H9 (cell line): ENCODE data around the gene NTF3. TPM values are rescaled to one million over a fixed set of nuclear protein-coding genes. Genes with fewer than 3 reads are reported as not detected.

Experiments
- DNase-seq: peaks from one replicate; pipeline ENCODE4 v3.0.0-alpha.2; 2017
- H2AFZ ChIP-seq: one replicate; pipeline ENCODE4 v1.6.1; 2013; ENCODE audit warnings: mild to moderate bottlenecking, low read length, control low read depth, moderate library complexity
- H2AK5ac ChIP-seq: 2 replicates; pipeline ENCODE4 v1.6.1; 2013; ENCODE audit warnings: low read length, control low read depth, mixed read lengths; ENCODE audit not compliant: insufficient read length
- H2BK120ac ChIP-seq: one replicate; pipeline ENCODE4 v1.6.1; 2013; ENCODE audit warnings: low read depth, mild to moderate bottlenecking, low read length, control low read depth, inconsistent platforms; ENCODE audit not compliant: poor library complexity, severe bottlenecking
- H2BK12ac ChIP-seq: 2 replicates; pipeline ENCODE4 v1.6.1; 2013; ENCODE audit warnings: low read length, control low read depth, mixed read lengths, low read depth; ENCODE audit not compliant: insufficient read length
- H2BK15ac ChIP-seq: 2 replicates; pipeline ENCODE4 v1.6.1; 2013; ENCODE audit warnings: low read depth, low read length, control low read depth
- H2BK20ac ChIP-seq: one replicate; pipeline ENCODE4 v1.6.1; 2013; ENCODE audit warnings: low read depth, mild to moderate bottlenecking, low read length, control low read depth, inconsistent platforms; ENCODE audit not compliant: poor library complexity, severe bottlenecking
- H2BK5ac ChIP-seq: 2 replicates; pipeline ENCODE4 v1.6.1; 2013; ENCODE audit warnings: low read length, control low read depth, mixed read lengths; ENCODE audit not compliant: insufficient read length
- H3K14ac ChIP-seq: 2 replicates; pipeline ENCODE4 v1.6.1; 2013; ENCODE audit warnings: low read length, control low read depth; ENCODE audit not compliant: insufficient read depth
- H3K18ac ChIP-seq: 2 replicates; pipeline ENCODE4 v1.6.1; 2013; ENCODE audit warnings: low read depth, mild to moderate bottlenecking, mixed read lengths, low read length, control low read depth; ENCODE audit not compliant: insufficient read length
- H3K23ac ChIP-seq: 2 replicates; pipeline ENCODE4 v1.6.1; 2013; ENCODE audit warnings: low read length, control low read depth, mixed read lengths, low read depth; ENCODE audit not compliant: insufficient read length
- H3K23me2 ChIP-seq: 2 replicates; pipeline ENCODE4 v1.6.1; 2013; ENCODE audit warnings: low read depth, mild to moderate bottlenecking, mixed read lengths, low read length, control low read depth; ENCODE audit not compliant: insufficient read length, poor library complexity, severe bottlenecking
- H3K27ac ChIP-seq: 2 replicates; pipeline ENCODE4 v1.5.1; 2013; ENCODE audit warnings: low read length, control low read depth, mixed read lengths, low read depth; ENCODE audit not compliant: insufficient read length
- H3K27me3 ChIP-seq: 2 replicates; pipeline ENCODE4 v1.6.1; 2013; ENCODE audit warnings: low read length, control low read depth, inconsistent platforms; ENCODE audit not compliant: insufficient read depth
- H3K4ac ChIP-seq: 2 replicates; pipeline ENCODE4 v1.6.1; 2013; ENCODE audit warnings: low read depth, mild to moderate bottlenecking, control low read depth, inconsistent platforms, low read length, moderate library complexity
- H3K4me1 ChIP-seq: 2 replicates; pipeline ENCODE4 v1.6.1; 2013; ENCODE audit warnings: low read length, control low read depth, inconsistent platforms; ENCODE audit not compliant: insufficient read depth
- H3K4me2 ChIP-seq: 2 replicates; pipeline ENCODE4 v1.6.1; 2013; ENCODE audit warnings: low read length, control low read depth, mixed read lengths; ENCODE audit not compliant: insufficient read length, insufficient read depth
- H3K56ac ChIP-seq: 2 replicates; pipeline ENCODE4 v1.6.1; 2013; ENCODE audit warnings: low read depth, mild to moderate bottlenecking, mixed read lengths, low read length, control low read depth; ENCODE audit not compliant: insufficient read length
- H3K79me1 ChIP-seq: 2 replicates; pipeline ENCODE4 v1.6.1; 2013; ENCODE audit warnings: low read depth, mild to moderate bottlenecking, moderate library complexity, low read length, control low read depth, inconsistent platforms; ENCODE audit not compliant: insufficient read depth, poor library complexity, severe bottlenecking
- H3K79me2 ChIP-seq: 2 replicates; pipeline ENCODE4 v1.6.1; 2013; ENCODE audit warnings: low read length, control low read depth, inconsistent platforms; ENCODE audit not compliant: insufficient read depth
- H3K9ac ChIP-seq: 2 replicates; pipeline ENCODE4 v1.6.1; 2013; ENCODE audit warnings: low read length, control low read depth, mixed read lengths; ENCODE audit not compliant: insufficient read length; ENCODE audit errors: extremely low read depth
- H3K9me3 ChIP-seq: one replicate; pipeline ENCODE4 v1.6.1; 2013; ENCODE audit warnings: low read depth, low read length, inconsistent platforms; ENCODE audit not compliant: control insufficient read depth
- H3T11ph ChIP-seq: one replicate; pipeline ENCODE4 v1.6.1; 2013; ENCODE audit warnings: mild to moderate bottlenecking, low read length, control low read depth, inconsistent platforms
- H4K20me1 ChIP-seq: one replicate; pipeline ENCODE4 v1.6.1; 2013; ENCODE audit not compliant: control insufficient read depth, insufficient read length, insufficient read depth
- H4K5ac ChIP-seq: 2 replicates; pipeline ENCODE4 v1.6.1; 2013; ENCODE audit warnings: low read depth, mild to moderate bottlenecking, mixed read lengths, low read length, control low read depth; ENCODE audit not compliant: insufficient read length
- H4K8ac ChIP-seq: replicated peaks from 2 replicates; pipeline ENCODE4 v1.6.1; 2013; ENCODE audit warnings: low read length, control low read depth, mixed read lengths, low read depth; ENCODE audit not compliant: insufficient read length
- H4K91ac ChIP-seq: 2 replicates; pipeline ENCODE4 v1.6.1; 2013; ENCODE audit warnings: low read depth, mild to moderate bottlenecking, moderate library complexity, mixed read lengths, low read length, control low read depth; ENCODE audit not compliant: insufficient read length
- H3K27ac Mint-ChIP-seq, 3 experiments: 2 replicates in 2 of 3; 3 replicates in 1 of 3; pipeline ENCODE4 v1.8.0; 2020 to 2021; ENCODE audit warnings: mixed read lengths in 3 of 3, mild to moderate bottlenecking in 1 of 3, moderate library complexity in 1 of 3
- H3K27me3 Mint-ChIP-seq: 2 replicates; pipeline ENCODE4 v1.8.0; 2021; ENCODE audit warnings: low read depth, mild to moderate bottlenecking, moderate library complexity, mixed read lengths
- H3K36me3 Mint-ChIP-seq, 3 experiments: 2 replicates in 2 of 3; 3 replicates in 1 of 3; pipeline ENCODE4 v1.8.0; 2020 to 2021; ENCODE audit warnings: low read depth in 3 of 3, mixed read lengths in 3 of 3; ENCODE audit not compliant: insufficient read depth in 1 of 3
- H3K4me1 Mint-ChIP-seq, 2 experiments: 2 replicates each; pipeline ENCODE4 v1.8.0; 2020; ENCODE audit warnings: mixed read lengths in 2 of 2
- H3K4me3 Mint-ChIP-seq, 2 experiments: 2 replicates in 1 of 2; 3 replicates in 1 of 2; pipeline ENCODE4 v1.8.0; 2020 to 2021; ENCODE audit warnings: mild to moderate bottlenecking in 2 of 2, mixed read lengths in 2 of 2, moderate library complexity in 1 of 2
- H3K9me3 Mint-ChIP-seq, 2 experiments: 2 replicates in 1 of 2; 3 replicates in 1 of 2; pipeline ENCODE4 v1.8.0; 2020; ENCODE audit warnings: mild to moderate bottlenecking in 2 of 2, mixed read lengths in 2 of 2, moderate library complexity in 1 of 2
- CTCF ChIP-seq: fragments of 200-600 bp; sonication (generic); conservative IDR thresholded peaks from 3 replicates; pipeline ENCODE4 v1.8.0; 2021; ENCODE audit warnings: antibody characterized with exemption, mild to moderate bottlenecking
- WGBS: extraction: QIAGEN DNeasy Blood & Tissue Kit; methylation state at CpG from one replicate; pipeline ENCODE4 v1.1.7; 2013; ENCODE audit warnings: missing lambda C conversion rate, low lambda C conversion rate, mixed read lengths; ENCODE audit not compliant: insufficient read length; ENCODE audit errors: extremely low coverage; 5-methylcytosine and 5-hydroxymethylcytosine counted together
- total RNA-seq: library from RNA; stranded (reverse); gene quantifications from 2 replicates; pipeline ENCODE4 v1.2.1, GENCODE V29; 2021

Gene NTF3
- total RNA-seq, 1 experiment from 2014 or later = 0.48 TPM

GRCh38 chr12:5407034-5407856, 24.7 kb upstream of the NTF3 start:
- H3K23me2 ChIP-seq = no peaks in the 10 kb centered on the region
- Mint-ChIP-seq H3K27me3 (peaks cover 15% of the 10 kb centered on the region), H3K27ac (no peak overlapping the region), H3K36me3 (peaks cover 0 to 5% (median 3%) of the 10 kb centered on the region in 3 experiments; a peak in 2 of 7 replicates), H3K9me3 (peaks cover 0 to 3% of the 10 kb centered on the region in 2 experiments; a peak in 2 of 5 replicates), H3K4me1 (peaks cover 4% of the 10 kb centered on the region in 2 experiments), H3K4me3 (no peak overlapping the region)
- no peak overlapping the region for H2AFZ ChIP-seq
- no peaks in the 10 kb centered on the region for H4K20me1 ChIP-seq
- no peak for DNase-seq
- H2BK20ac ChIP-seq = no peak overlapping the region
- no peaks in the 10 kb centered on the region for H3K9me3 ChIP-seq
- no peak overlapping the region for H3K23ac ChIP-seq
- no peaks in the 10 kb centered on the region for H3K79me1 ChIP-seq
- H3K56ac ChIP-seq = no peak overlapping the region
- no peak overlapping the region for H3K4me2 ChIP-seq
- no peak overlapping the region for H2AK5ac ChIP-seq
- no peak overlapping the region for H3K9ac ChIP-seq
- no CpG with 5 or more reads among the region's 6 CpGs for WGBS
- H2BK15ac ChIP-seq = no peak overlapping the region
- H2BK120ac ChIP-seq = no peak overlapping the region
- no peak overlapping the region for H4K5ac ChIP-seq
- no peaks in the 10 kb centered on the region for H3K4me1 ChIP-seq
- H3T11ph ChIP-seq = no peak overlapping the region
- H3K18ac ChIP-seq = no peak overlapping the region
- H3K79me2 ChIP-seq = no peaks in the 10 kb centered on the region
- H3K27ac ChIP-seq = no peak overlapping the region
- H3K27me3 ChIP-seq = no peaks in the 10 kb centered on the region; the same call in 1 of the 2 replicates
- no peak overlapping the region for H4K8ac ChIP-seq
- no peak for TF ChIP-seq CTCF
- no peak overlapping the region for H3K4ac ChIP-seq
- no peak overlapping the region for H2BK12ac ChIP-seq
- H2BK5ac ChIP-seq = no peak overlapping the region
- no peak overlapping the region for H4K91ac ChIP-seq
- H3K14ac ChIP-seq = no peak overlapping the region
